Central memory CD8-positive, alpha-beta T cell (primary cell): Measurements from ENCODE around the gene CHST11.
A peak's percentile ranks its signal among the peaks of the same experiment; 100 is the strongest.

Source experiments
- ATAC-seq: fragments of 150-1000 bp; cut with Tn5 transposase; replicated peaks from 2 replicates; pipeline ENCODE4 v1.10.0; 2022; ENCODE audit warnings: mild to moderate bottlenecking, moderate FRiP score, moderate number of reproducible peaks; ENCODE audit not compliant: poor library complexity, severe bottlenecking; ENCODE audit errors: extremely low read depth
- DNase-seq, 2 donors: peaks; one replicate each; pipeline ENCODE4 v3.0.0; 2021; ENCODE audit warnings: low spot score in 2 of 2
- H3K27ac Mint-ChIP-seq: one replicate; pipeline ENCODE4 v1.8.0; 2022; ENCODE audit warnings: low read depth, mild to moderate bottlenecking, moderate library complexity, mixed read lengths
- H3K27me3 Mint-ChIP-seq: one replicate; pipeline ENCODE4 v1.8.0; 2022; ENCODE audit warnings: mixed read lengths
- H3K36me3 Mint-ChIP-seq: one replicate; pipeline ENCODE4 v1.8.0; 2022; ENCODE audit warnings: mild to moderate bottlenecking, moderate library complexity, mixed read lengths; ENCODE audit not compliant: insufficient read depth
- H3K4me1 Mint-ChIP-seq: one replicate; pipeline ENCODE4 v1.8.0; 2022; ENCODE audit warnings: mixed read lengths
- H3K4me3 Mint-ChIP-seq: one replicate; pipeline ENCODE4 v1.8.0; 2022; ENCODE audit warnings: mild to moderate bottlenecking, moderate library complexity, mixed read lengths
- H3K9me3 Mint-ChIP-seq: one replicate; pipeline ENCODE4 v1.8.0; 2022; ENCODE audit warnings: mixed read lengths

Gene CHST11

GRCh38 chr12:104693493-104693892, 236.7 kb downstream of the CHST11 start:
- H3K27me3 Mint-ChIP-seq, result no peaks in the 10 kb centered on the region
- ATAC-seq (no peak), DNase-seq (no peak)
- peaks cover 79% of the 10 kb centered on the region for H3K4me1 Mint-ChIP-seq
- peak overlapping the region; percentile 18 for H3K4me3 Mint-ChIP-seq
- no peaks in the 10 kb centered on the region for H3K9me3 Mint-ChIP-seq
- H3K27ac Mint-ChIP-seq, result peak overlapping the region; percentile 77
- peaks cover 9% of the 10 kb centered on the region for H3K36me3 Mint-ChIP-seq

- no peak for ATAC-seq
- peak overlapping the region; percentile 77 for H3K27ac Mint-ChIP-seq
- peaks cover 9% of the 10 kb centered on the region for H3K36me3 Mint-ChIP-seq
- no peaks in the 10 kb centered on the region for H3K9me3 Mint-ChIP-seq
- DNase-seq, result no peak
- no peaks in the 10 kb centered on the region for H3K27me3 Mint-ChIP-seq
- peak overlapping the region; percentile 47 for H3K4me3 Mint-ChIP-seq
- H3K4me1 Mint-ChIP-seq, result peaks cover 76% of the 10 kb centered on the region
Measured at GRCh38 chr12:104694161-104694560, 237.4 kb downstream of the CHST11 start.

GRCh38 chr12:104694711-104695110, 238.0 kb downstream of the CHST11 start:
- H3K27ac Mint-ChIP-seq, result peak overlapping the region; percentile 77
- DNase-seq, result no peak
- no peak for ATAC-seq
- H3K36me3 Mint-ChIP-seq, result peaks cover 9% of the 10 kb centered on the region
- H3K9me3 Mint-ChIP-seq, result no peaks in the 10 kb centered on the region
- peak overlapping the region; percentile 47 for H3K4me3 Mint-ChIP-seq
- H3K4me1 Mint-ChIP-seq, result peaks cover 76% of the 10 kb centered on the region
- no peaks in the 10 kb centered on the region for H3K27me3 Mint-ChIP-seq

- Mint-ChIP-seq H3K27me3 (no peaks in the 10 kb centered on the region), H3K27ac (peak overlapping the region; percentile 83), H3K36me3 (peaks cover 5% of the 10 kb centered on the region), H3K4me1 (peaks cover 82% of the 10 kb centered on the region), H3K9me3 (no peaks in the 10 kb centered on the region), H3K4me3 (peak overlapping the region; percentile 47)
- ATAC-seq, result peak; percentile 95
- DNase-seq, result peak in 1 of 2 donors; percentile 76
Measured at GRCh38 chr12:104695453-104696148, 238.9 kb downstream of the CHST11 start.

- H3K27ac Mint-ChIP-seq, result peak overlapping the region; percentile 46
- peaks cover 12% of the 10 kb centered on the region for H3K36me3 Mint-ChIP-seq
- no peak overlapping the region for H3K4me3 Mint-ChIP-seq
- DNase-seq (no peak), ATAC-seq (no peak)
- H3K27me3 Mint-ChIP-seq, result no peaks in the 10 kb centered on the region
- H3K9me3 Mint-ChIP-seq, result no peaks in the 10 kb centered on the region
- H3K4me1 Mint-ChIP-seq, result peaks cover 73% of the 10 kb centered on the region
Measured at GRCh38 chr12:104697186-104697585, 240.4 kb downstream of the CHST11 start.

GRCh38 chr12:104698871-104699270, 242.1 kb downstream of the CHST11 start:
- no peaks in the 10 kb centered on the region for H3K9me3 Mint-ChIP-seq
- ATAC-seq, result no peak
- no peak for DNase-seq
- no peak overlapping the region for H3K27ac Mint-ChIP-seq
- peaks cover 74% of the 10 kb centered on the region for H3K4me1 Mint-ChIP-seq
- H3K4me3 Mint-ChIP-seq, result no peak overlapping the region
- H3K36me3 Mint-ChIP-seq, result peaks cover 15% of the 10 kb centered on the region
- H3K27me3 Mint-ChIP-seq, result no peaks in the 10 kb centered on the region

- Mint-ChIP-seq H3K36me3 (peaks cover 15% of the 10 kb centered on the region), H3K4me3 (no peak overlapping the region), H3K27me3 (no peaks in the 10 kb centered on the region), H3K27ac (peak overlapping the region; percentile 7), H3K9me3 (no peaks in the 10 kb centered on the region), H3K4me1 (peaks cover 70% of the 10 kb centered on the region)
- ATAC-seq, result no peak
- no peak for DNase-seq
Measured at GRCh38 chr12:104699489-104700190, 242.9 kb downstream of the CHST11 start.

GRCh38 chr12:104700324-104700723, 243.6 kb downstream of the CHST11 start:
- H3K27ac Mint-ChIP-seq, result no peak overlapping the region

GRCh38 chr12:104701301-104701700, 244.6 kb downstream of the CHST11 start:
- Mint-ChIP-seq H3K27me3 (no peaks in the 10 kb centered on the region), H3K4me3 (no peak overlapping the region), H3K27ac (no peak overlapping the region), H3K9me3 (no peaks in the 10 kb centered on the region), H3K36me3 (peaks cover 18% of the 10 kb centered on the region), H3K4me1 (peaks cover 65% of the 10 kb centered on the region)
- no peak for ATAC-seq
- DNase-seq, result no peak

More at GRCh38 chr12:104700324-104700723, 243.6 kb downstream of the CHST11 start:
- DNase-seq (no peak), ATAC-seq (no peak)
- H3K4me3 Mint-ChIP-seq, result no peak overlapping the region
- H3K4me1 Mint-ChIP-seq, result peaks cover 70% of the 10 kb centered on the region
- no peaks in the 10 kb centered on the region for H3K9me3 Mint-ChIP-seq
- peaks cover 18% of the 10 kb centered on the region for H3K36me3 Mint-ChIP-seq
- no peaks in the 10 kb centered on the region for H3K27me3 Mint-ChIP-seq

- Mint-ChIP-seq H3K27me3 (no peaks in the 10 kb centered on the region), H3K4me3 (no peak overlapping the region), H3K9me3 (no peaks in the 10 kb centered on the region), H3K36me3 (peaks cover 16% of the 10 kb centered on the region), H3K27ac (no peak overlapping the region), H3K4me1 (peaks cover 66% of the 10 kb centered on the region)
- no peak for ATAC-seq
- no peak for DNase-seq
Measured at GRCh38 chr12:104701756-104702155, 245.0 kb downstream of the CHST11 start.

- H3K4me1 Mint-ChIP-seq, result peaks cover 65% of the 10 kb centered on the region
- H3K9me3 Mint-ChIP-seq, result no peaks in the 10 kb centered on the region
- H3K27ac Mint-ChIP-seq, result no peak overlapping the region
- ATAC-seq (no peak), DNase-seq (no peak)
- H3K36me3 Mint-ChIP-seq, result peaks cover 16% of the 10 kb centered on the region
- no peaks in the 10 kb centered on the region for H3K27me3 Mint-ChIP-seq
- no peak overlapping the region for H3K4me3 Mint-ChIP-seq
Measured at GRCh38 chr12:104702565-104703139, 245.9 kb downstream of the CHST11 start.

GRCh38 chr12:104703372-104703771, 246.6 kb downstream of the CHST11 start:
- DNase-seq, result no peak
- Mint-ChIP-seq H3K27me3 (no peaks in the 10 kb centered on the region), H3K27ac (peak overlapping the region; percentile 35), H3K4me1 (peaks cover 65% of the 10 kb centered on the region), H3K36me3 (peaks cover 16% of the 10 kb centered on the region), H3K4me3 (no peak overlapping the region), H3K9me3 (no peaks in the 10 kb centered on the region)
- ATAC-seq, result no peak
